Spleen (tissue), 7 donors: ENCODE results near the gene ACVRL1.

Source experiments
- POLR2A ChIP-seq, 3 donors: fragments of 450-650 bp; IDR thresholded peaks; one replicate each; pipeline ENCODE4 v1.5.1; 2017; ENCODE audit warnings: antibody characterized with exemption in 3 of 3, mild to moderate bottlenecking in 1 of 3
- TF ChIP-seq, protein P1 (sequence below), 11 experiments: fragments of 200-600 bp in 7 of 11; fragments of 450-650 bp in 4 of 11; sonication (generic) in 4 of 11; IDR thresholded peaks in 8 of 11; conservative IDR thresholded peaks in 3 of 11; 1 replicate in 7 of 11; 2 replicates in 4 of 11; pipeline versions ENCODE4 v1.4.0 to v1.8.0; 2016 to 2021; ENCODE audit warnings: antibody characterized with exemption in 11 of 11, inconsistent platforms in 4 of 11, mild to moderate bottlenecking in 1 of 11
- donor health status: DM: no; HTN: no; CAD: no; lungs with moderate emphysema.
- donor health status: DM: no; HTN: no; CAD: no.
- donor health status: DM: no; HTN: no; CAD: no.

DNA sequence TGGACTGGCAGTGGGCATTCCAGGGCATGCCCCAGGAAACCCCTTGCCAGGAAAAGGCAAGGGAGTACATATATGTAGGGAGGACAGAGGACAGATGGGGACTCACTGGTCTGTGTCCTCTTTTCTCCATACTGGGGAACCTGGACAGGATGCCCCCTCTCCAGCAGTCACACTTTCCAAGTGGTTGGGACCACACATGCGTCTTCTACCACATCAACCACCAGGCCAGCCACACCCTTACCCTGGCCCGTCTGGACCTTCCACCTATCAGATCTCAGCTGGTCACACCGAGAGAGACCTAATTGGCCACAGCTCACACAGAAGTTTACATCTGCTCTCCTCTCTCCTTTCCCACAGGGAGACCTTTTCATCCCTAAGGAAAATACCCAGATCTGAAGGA lies 11.1 kb upstream of the ACVRL1 start:
- TF ChIP-seq, protein P1, sequence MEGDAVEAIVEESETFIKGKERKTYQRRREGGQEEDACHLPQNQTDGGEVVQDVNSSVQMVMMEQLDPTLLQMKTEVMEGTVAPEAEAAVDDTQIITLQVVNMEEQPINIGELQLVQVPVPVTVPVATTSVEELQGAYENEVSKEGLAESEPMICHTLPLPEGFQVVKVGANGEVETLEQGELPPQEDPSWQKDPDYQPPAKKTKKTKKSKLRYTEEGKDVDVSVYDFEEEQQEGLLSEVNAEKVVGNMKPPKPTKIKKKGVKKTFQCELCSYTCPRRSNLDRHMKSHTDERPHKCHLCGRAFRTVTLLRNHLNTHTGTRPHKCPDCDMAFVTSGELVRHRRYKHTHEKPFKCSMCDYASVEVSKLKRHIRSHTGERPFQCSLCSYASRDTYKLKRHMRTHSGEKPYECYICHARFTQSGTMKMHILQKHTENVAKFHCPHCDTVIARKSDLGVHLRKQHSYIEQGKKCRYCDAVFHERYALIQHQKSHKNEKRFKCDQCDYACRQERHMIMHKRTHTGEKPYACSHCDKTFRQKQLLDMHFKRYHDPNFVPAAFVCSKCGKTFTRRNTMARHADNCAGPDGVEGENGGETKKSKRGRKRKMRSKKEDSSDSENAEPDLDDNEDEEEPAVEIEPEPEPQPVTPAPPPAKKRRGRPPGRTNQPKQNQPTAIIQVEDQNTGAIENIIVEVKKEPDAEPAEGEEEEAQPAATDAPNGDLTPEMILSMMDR (IDR thresholded peaks at IDR 0.05 in 8 of 11, conservative IDR thresholded peaks at IDR 0.05 in 3 of 11), result no peak
- no peak for TF ChIP-seq POLR2A (IDR thresholded peaks at IDR 0.05)
